OCI-LY3 (cell line): ENCODE measurements around the gene AGPAT3.

Experiments used
- H2AFZ ChIP-seq: fragments of 200-600, 300-600 bp; shearing (Covaris generic); 2 replicates; pipeline ENCODE4 v1.6.0; 2014; ENCODE audit warnings: antibody characterized with exemption, low read depth, low read length
- H3K27ac ChIP-seq: fragments of 200-600, 300-600 bp; sonication (generic); 2 replicates; pipeline ENCODE4 v1.5.1; 2014; ENCODE audit warnings: mild to moderate bottlenecking, low read length, moderate library complexity, mixed read lengths
- H3K27me3 ChIP-seq: fragments of 200-600, 300-600 bp; sonication (generic); 2 replicates; pipeline ENCODE4 v1.6.1; 2014; ENCODE audit warnings: low read depth, low read length, mixed read lengths
- H3K36me3 ChIP-seq: fragments of 200-600, 300-600 bp; sonication (generic); replicated peaks from 2 replicates; pipeline ENCODE3; 2014; ENCODE audit warnings: low read depth, low read length, mixed read lengths
- H3K4me1 ChIP-seq: fragments of 300-600, 200-600 bp; sonication (generic); 2 replicates; pipeline ENCODE4 v1.6.1; 2014; ENCODE audit warnings: low read length, mixed read lengths
- H3K4me2 ChIP-seq: fragments of 200-600, 300-600 bp; sonication (generic); 2 replicates; pipeline ENCODE4 v1.6.1; 2014; ENCODE audit warnings: low read length, mixed read lengths
- H3K4me3 ChIP-seq: fragments of 300-600, 200-600 bp; sonication (generic); 2 replicates; pipeline ENCODE4 v1.5.1; 2014; ENCODE audit warnings: antibody characterized with exemption, mild to moderate bottlenecking, low read length, moderate library complexity
- H3K79me2 ChIP-seq: fragments of 300-600, 200-600 bp; shearing (Covaris generic); 2 replicates; pipeline ENCODE4 v1.6.1; 2014; ENCODE audit warnings: mild to moderate bottlenecking, low read length, mixed read lengths
- H3K9ac ChIP-seq: fragments of 300-600, 200-600 bp; shearing (Covaris generic); 2 replicates; pipeline ENCODE4 v1.6.0; 2014; ENCODE audit warnings: mild to moderate bottlenecking, low read length, moderate library complexity
- H3K9me3 ChIP-seq: fragments of 200-600, 300-600 bp; shearing (Covaris generic); 2 replicates; pipeline ENCODE4 v1.6.1; 2014; ENCODE audit warnings: low read length, mixed read lengths; ENCODE audit not compliant: insufficient read depth
- H4K20me1 ChIP-seq: fragments of 200-600, 300-600 bp; sonication (generic); 2 replicates; pipeline ENCODE4 v1.6.1; 2016; ENCODE audit warnings: low read length, mixed read lengths; ENCODE audit not compliant: insufficient read depth
- CTCF ChIP-seq: fragments of 200-600, 300-600 bp; sonication (generic); IDR thresholded peaks from 2 replicates; pipeline ENCODE4 v1.5.1; 2014; ENCODE audit warnings: antibody characterized with exemption, low read length, low read depth
- EZH2phosphoT487 ChIP-seq: fragments of 200-600 bp; shearing (Covaris generic); IDR thresholded peaks from 2 replicates; pipeline ENCODE4 v1.6.1; 2018; ENCODE audit warnings: antibody characterized with exemption, mixed run types, low read depth

The AGPAT3 gene

GRCh38 chr21:43864962-43865539 lies at the start of gene AGPAT3:
Gene AGPAT3 (plus strand): TSS chr21:43865223. CDS start chr21:43959682, 94,459 bp downstream.
- peak within 1 kb of the TSS; percentile 95 for H3K4me3 ChIP-seq
- no peaks in the 10 kb centered on the region for H3K27me3 ChIP-seq
- H3K9me3 ChIP-seq = no peaks in the 10 kb centered on the region
- peaks cover 51% of the 10 kb centered on the region for H3K4me1 ChIP-seq
- peak within 1 kb of the TSS; percentile 86 for H3K27ac ChIP-seq
- peaks cover 49% of the 10 kb centered on the region for H3K79me2 ChIP-seq
- H3K36me3 ChIP-seq = peaks cover 28% of the 10 kb centered on the region
- H2AFZ ChIP-seq = no peak within 1 kb of the TSS
- H3K4me2 ChIP-seq = peak within 1 kb of the TSS; percentile 95
- no peak for TF ChIP-seq EZH2phosphoT487
- no peak for TF ChIP-seq CTCF
- H4K20me1 ChIP-seq = peaks cover 30% of the 10 kb centered on the region
- H3K9ac ChIP-seq = peak within 1 kb of the TSS; percentile 98

GRCh38 chr21:43815991-43816390 lies 49.0 kb upstream of the AGPAT3 start:
- peaks cover 19% of the 10 kb centered on the region for H3K4me1 ChIP-seq

GRCh38 chr21:43816611-43817071 lies 48.4 kb upstream of the AGPAT3 start:
- Histone ChIP-seq H4K20me1 (no peaks in the 10 kb centered on the region), H3K4me3 (no peak overlapping the region), H3K27ac (no peak overlapping the region), H3K79me2 (no peaks in the 10 kb centered on the region), H3K9me3 (peaks cover 6% of the 10 kb centered on the region; the same call in 1 of the 2 replicates), H3K4me2 (no peak overlapping the region), H3K27me3 (0 out of 2 replicates have a peak, but pooled peaks cover 2% of the 10 kb centered on the region), H3K36me3 (no peaks in the 10 kb centered on the region), H3K4me1 (peaks cover 13% of the 10 kb centered on the region), H3K9ac (no peak overlapping the region), H2AFZ (no peak overlapping the region)
- peak; percentile 21 for TF ChIP-seq CTCF
- TF ChIP-seq EZH2phosphoT487 = no peak

More at GRCh38 chr21:43815991-43816390, 49.0 kb upstream of the AGPAT3 start:
- Histone ChIP-seq H2AFZ (no peak overlapping the region), H3K36me3 (no peaks in the 10 kb centered on the region), H3K27me3 (0 out of 2 replicates have a peak, but pooled peaks cover 2% of the 10 kb centered on the region), H3K4me3 (no peak overlapping the region), H3K27ac (no peak overlapping the region), H3K79me2 (no peaks in the 10 kb centered on the region), H3K9ac (no peak overlapping the region), H3K4me2 (no peak overlapping the region), H4K20me1 (no peaks in the 10 kb centered on the region), H3K9me3 (peaks cover 6% of the 10 kb centered on the region; the same call in 1 of the 2 replicates)
- TF ChIP-seq EZH2phosphoT487 (no peak), CTCF (no peak)

GRCh38 chr21:43817157-43818086 lies 47.6 kb upstream of the AGPAT3 start:
- Histone ChIP-seq H4K20me1 (no peaks in the 10 kb centered on the region), H3K27me3 (0 out of 2 replicates have a peak, but pooled peaks cover 2% of the 10 kb centered on the region), H3K36me3 (no peaks in the 10 kb centered on the region), H3K4me2 (no peak overlapping the region), H3K79me2 (no peaks in the 10 kb centered on the region), H2AFZ (no peak overlapping the region), H3K27ac (no peak overlapping the region), H3K9me3 (peaks cover 6% of the 10 kb centered on the region; the same call in 1 of the 2 replicates), H3K4me1 (peaks cover 5% of the 10 kb centered on the region; the same call in 1 of the 2 replicates), H3K9ac (no peak overlapping the region), H3K4me3 (no peak overlapping the region)
- no peak for TF ChIP-seq EZH2phosphoT487
- TF ChIP-seq CTCF = no peak
